ENCODE measurements around the gene SKI.

- TF ChIP-seq, protein P1, sequence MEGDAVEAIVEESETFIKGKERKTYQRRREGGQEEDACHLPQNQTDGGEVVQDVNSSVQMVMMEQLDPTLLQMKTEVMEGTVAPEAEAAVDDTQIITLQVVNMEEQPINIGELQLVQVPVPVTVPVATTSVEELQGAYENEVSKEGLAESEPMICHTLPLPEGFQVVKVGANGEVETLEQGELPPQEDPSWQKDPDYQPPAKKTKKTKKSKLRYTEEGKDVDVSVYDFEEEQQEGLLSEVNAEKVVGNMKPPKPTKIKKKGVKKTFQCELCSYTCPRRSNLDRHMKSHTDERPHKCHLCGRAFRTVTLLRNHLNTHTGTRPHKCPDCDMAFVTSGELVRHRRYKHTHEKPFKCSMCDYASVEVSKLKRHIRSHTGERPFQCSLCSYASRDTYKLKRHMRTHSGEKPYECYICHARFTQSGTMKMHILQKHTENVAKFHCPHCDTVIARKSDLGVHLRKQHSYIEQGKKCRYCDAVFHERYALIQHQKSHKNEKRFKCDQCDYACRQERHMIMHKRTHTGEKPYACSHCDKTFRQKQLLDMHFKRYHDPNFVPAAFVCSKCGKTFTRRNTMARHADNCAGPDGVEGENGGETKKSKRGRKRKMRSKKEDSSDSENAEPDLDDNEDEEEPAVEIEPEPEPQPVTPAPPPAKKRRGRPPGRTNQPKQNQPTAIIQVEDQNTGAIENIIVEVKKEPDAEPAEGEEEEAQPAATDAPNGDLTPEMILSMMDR (IDR thresholded peaks at IDR 0.05): no peak
- TF ChIP-seq EP300 (IDR thresholded peaks at IDR 0.05; ENCODE audit: low read depth) (no peak), POLR2A (IDR thresholded peaks at IDR 0.05) (no peak), POLR2AphosphoS5 (IDR thresholded peaks at IDR 0.05) (no peak)
These were observed 48.9 kb downstream of the SKI start for GRCh38 chr1:2276803-2277580.

All from transverse colon (tissue), 4 donors.